Measurements from ENCODE around the gene CACNA1B.

CACNA1B gene

GRCh38 chr9:138024131-138024530 is 146.5 kb downstream of the CACNA1B start:
- Mint-ChIP-seq H3K9me3 (no peaks in the 10 kb centered on the region), H3K4me3 (peak overlapping the region; percentile 14 to 29), H3K27ac (peak overlapping the region in 1 of 2 donors; percentile 76), H3K27me3 (peaks cover 56% of the 10 kb centered on the region), H3K4me1 (peaks cover 8% of the 10 kb centered on the region)
- no peak for ATAC-seq
- no peak for DNase-seq

DNA sequence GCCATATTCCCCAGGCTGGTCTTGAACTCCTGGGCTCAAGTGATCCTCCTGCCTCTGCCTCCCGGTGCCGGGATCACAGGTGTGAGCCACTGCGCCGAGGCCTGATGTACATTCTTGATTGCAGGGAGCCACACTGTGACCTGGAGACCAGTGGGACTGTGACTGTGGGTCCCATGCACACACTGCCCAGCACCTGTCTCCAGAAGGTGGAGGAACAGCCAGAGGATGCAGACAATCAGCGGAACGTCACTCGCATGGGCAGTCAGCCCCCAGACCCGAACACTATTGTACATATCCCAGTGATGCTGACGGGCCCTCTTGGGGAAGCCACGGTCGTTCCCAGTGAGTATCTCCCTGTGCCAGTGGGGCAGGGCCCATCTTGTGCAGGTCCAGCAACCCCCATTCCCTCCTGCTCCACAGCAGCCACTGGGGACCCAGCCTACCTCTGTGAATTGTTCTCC is 147.3 kb downstream of the CACNA1B start:
- ATAC-seq (no peak), DNase-seq (no peak)
- H3K9me3 Mint-ChIP-seq = no peaks in the 10 kb centered on the region
- peaks cover 8% of the 10 kb centered on the region for H3K4me1 Mint-ChIP-seq
- peaks cover 58% of the 10 kb centered on the region for H3K27me3 Mint-ChIP-seq
- H3K4me3 Mint-ChIP-seq = no peak overlapping the region
- H3K27ac Mint-ChIP-seq = no peak overlapping the region

DNA sequence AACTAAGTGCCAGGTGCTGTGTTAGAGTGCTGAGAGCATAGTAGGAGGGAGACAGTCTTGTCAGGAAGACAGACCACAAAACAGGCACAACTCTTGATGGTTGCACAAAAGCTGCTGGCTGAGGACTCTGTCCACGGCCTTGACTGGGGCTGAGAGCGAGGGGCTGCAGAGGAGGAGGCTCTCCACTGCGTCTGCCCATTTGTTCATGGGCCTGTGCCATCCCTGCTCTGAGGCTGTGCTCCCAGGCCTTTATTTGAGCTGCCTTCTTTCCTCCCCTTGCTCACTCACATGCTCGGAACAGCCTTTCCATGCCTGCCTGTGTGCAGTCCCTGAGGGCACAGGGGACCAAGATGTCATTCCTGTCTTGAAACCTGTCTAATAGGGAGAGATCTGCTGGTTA is 147.8 kb downstream of the CACNA1B start:
- DNase-seq (no peak), ATAC-seq (no peak)
- Mint-ChIP-seq H3K9me3 (no peaks in the 10 kb centered on the region), H3K27me3 (peaks cover 64% of the 10 kb centered on the region), H3K4me1 (peaks cover 8% of the 10 kb centered on the region), H3K27ac (no peak overlapping the region), H3K4me3 (no peak overlapping the region)

DNA sequence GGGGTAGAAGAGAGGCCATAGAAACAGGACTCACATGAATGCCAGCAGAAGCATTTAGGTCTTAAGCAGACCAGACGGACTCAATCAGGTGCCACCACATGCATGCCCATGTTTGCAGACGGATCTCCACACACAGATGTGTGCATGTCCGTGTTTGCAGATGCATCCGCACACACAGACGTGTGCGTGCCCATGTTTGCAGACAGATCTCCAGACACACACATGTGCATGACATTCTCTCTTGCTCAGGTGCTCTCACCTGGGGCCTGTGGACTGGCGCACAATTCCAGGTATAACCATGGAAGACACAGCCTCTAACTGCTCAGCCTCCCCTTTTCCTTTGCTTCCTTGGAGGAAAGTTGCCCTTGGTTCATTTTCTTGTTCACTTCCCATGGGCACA is 148.3 kb downstream of the CACNA1B start:
- Mint-ChIP-seq H3K4me1 (peaks cover 8% of the 10 kb centered on the region), H3K4me3 (no peak overlapping the region), H3K27me3 (peaks cover 69% of the 10 kb centered on the region), H3K9me3 (no peaks in the 10 kb centered on the region), H3K27ac (peak overlapping the region in 1 of 2 donors; percentile 3)
- DNase-seq (no peak), ATAC-seq (no peak)

DNA sequence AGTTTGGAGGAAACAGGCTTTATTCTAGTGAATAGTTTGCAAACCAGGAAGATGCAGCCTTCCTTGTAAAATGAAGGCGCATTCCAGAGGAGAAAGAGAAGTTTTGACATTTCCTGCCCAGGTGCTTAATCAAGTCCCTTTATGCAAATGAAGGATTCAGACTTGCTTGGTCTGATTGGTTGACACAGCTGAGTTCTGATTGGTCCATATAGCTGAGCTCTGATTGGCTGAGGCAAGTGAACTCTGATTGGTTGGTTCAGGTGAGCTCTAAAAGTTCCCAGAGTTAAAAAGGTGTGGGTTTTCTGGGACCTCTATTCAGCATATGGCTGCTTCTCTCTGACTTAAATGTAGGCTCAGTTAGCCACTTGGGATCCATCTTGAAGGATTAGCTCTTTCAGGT is 151.0 kb downstream of the CACNA1B start:
- no peak for DNase-seq
- no peaks in the 10 kb centered on the region for H3K4me1 Mint-ChIP-seq
- no peak overlapping the region for H3K27ac Mint-ChIP-seq
- peaks cover 8 to 14% of the 10 kb centered on the region in 2 donors for H3K9me3 Mint-ChIP-seq
- ATAC-seq = no peak
- no peak overlapping the region for H3K4me3 Mint-ChIP-seq
- H3K27me3 Mint-ChIP-seq = peaks cover 71% of the 10 kb centered on the region

DNA sequence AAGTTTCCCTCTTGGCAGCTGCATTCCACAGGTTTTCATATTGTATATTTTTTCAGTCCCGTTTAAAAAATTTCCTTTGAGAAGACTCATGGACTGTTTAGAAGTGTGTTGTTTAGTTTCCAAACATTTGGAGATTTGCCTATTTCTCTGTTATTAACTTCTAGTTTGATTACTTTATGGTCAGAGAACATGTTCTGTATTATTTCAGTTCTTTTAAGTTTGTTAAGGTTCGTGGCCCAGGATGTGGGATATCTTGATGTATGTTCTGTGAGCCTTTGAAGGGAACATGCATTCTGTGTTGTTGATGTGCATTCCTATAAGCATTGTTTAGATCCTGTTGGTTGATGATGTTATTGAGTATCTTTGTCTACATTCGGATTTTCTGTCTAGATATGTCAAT is 153.6 kb downstream of the CACNA1B start:
- Mint-ChIP-seq H3K4me1 (no peaks in the 10 kb centered on the region), H3K9me3 (peaks cover 8 to 19% of the 10 kb centered on the region in 2 donors), H3K27me3 (peaks cover 61% of the 10 kb centered on the region), H3K27ac (no peak overlapping the region), H3K4me3 (no peak overlapping the region)
- DNase-seq = no peak
- no peak for ATAC-seq

GRCh38 chr9:138033950-138034349 is 156.4 kb downstream of the CACNA1B start:
- Mint-ChIP-seq H3K4me3 (no peak overlapping the region), H3K27me3 (peaks cover 67% of the 10 kb centered on the region), H3K9me3 (peaks cover 8 to 19% of the 10 kb centered on the region in 2 donors), H3K27ac (no peak overlapping the region), H3K4me1 (no peaks in the 10 kb centered on the region)
- ATAC-seq (no peak), DNase-seq (no peak)

GRCh38 chr9:138037140-138037539 is 159.6 kb downstream of the CACNA1B start:
- H3K27me3 Mint-ChIP-seq = peaks cover 41% of the 10 kb centered on the region
- H3K4me1 Mint-ChIP-seq = no peaks in the 10 kb centered on the region
- H3K27ac Mint-ChIP-seq = no peak overlapping the region
- DNase-seq (no peak), ATAC-seq (no peak)
- H3K4me3 Mint-ChIP-seq = no peak overlapping the region
- H3K9me3 Mint-ChIP-seq = peaks cover 8 to 19% of the 10 kb centered on the region in 2 donors

GRCh38 chr9:138038244-138038671 is 160.7 kb downstream of the CACNA1B start:
- H3K4me3 Mint-ChIP-seq = no peak overlapping the region
- ATAC-seq (no peak), DNase-seq (no peak)
- H3K9me3 Mint-ChIP-seq = peaks cover under 1 to 8% of the 10 kb centered on the region in 2 donors
- H3K27me3 Mint-ChIP-seq = peaks cover 37% of the 10 kb centered on the region
- no peak overlapping the region for H3K27ac Mint-ChIP-seq
- H3K4me1 Mint-ChIP-seq = no peaks in the 10 kb centered on the region

- Mint-ChIP-seq H3K4me1 (no peaks in the 10 kb centered on the region), H3K27ac (no peak overlapping the region), H3K27me3 (peaks cover 36% of the 10 kb centered on the region), H3K9me3 (no peaks in the 10 kb centered on the region), H3K4me3 (no peak overlapping the region)
- no peak for DNase-seq
- ATAC-seq = no peak
These were observed 163.2 kb downstream of the CACNA1B start for GRCh38 chr9:138040446-138041430.

GRCh38 chr9:138042146-138042545 is 164.6 kb downstream of the CACNA1B start:
- ATAC-seq (no peak), DNase-seq (no peak)
- no peaks in the 10 kb centered on the region for H3K4me1 Mint-ChIP-seq
- no peak overlapping the region for H3K27ac Mint-ChIP-seq
- no peaks in the 10 kb centered on the region for H3K9me3 Mint-ChIP-seq
- peaks cover 27% of the 10 kb centered on the region for H3K27me3 Mint-ChIP-seq
- no peak overlapping the region for H3K4me3 Mint-ChIP-seq

- peak overlapping the region in 1 of 2 donors; percentile 63 for H3K27ac Mint-ChIP-seq
- DNase-seq = no peak
- H3K27me3 Mint-ChIP-seq = peaks cover 23% of the 10 kb centered on the region
- no peaks in the 10 kb centered on the region for H3K9me3 Mint-ChIP-seq
- ATAC-seq = no peak
- H3K4me1 Mint-ChIP-seq = no peaks in the 10 kb centered on the region
- H3K4me3 Mint-ChIP-seq = no peak overlapping the region
These were observed 165.1 kb downstream of the CACNA1B start for GRCh38 chr9:138042640-138043039.

DNA sequence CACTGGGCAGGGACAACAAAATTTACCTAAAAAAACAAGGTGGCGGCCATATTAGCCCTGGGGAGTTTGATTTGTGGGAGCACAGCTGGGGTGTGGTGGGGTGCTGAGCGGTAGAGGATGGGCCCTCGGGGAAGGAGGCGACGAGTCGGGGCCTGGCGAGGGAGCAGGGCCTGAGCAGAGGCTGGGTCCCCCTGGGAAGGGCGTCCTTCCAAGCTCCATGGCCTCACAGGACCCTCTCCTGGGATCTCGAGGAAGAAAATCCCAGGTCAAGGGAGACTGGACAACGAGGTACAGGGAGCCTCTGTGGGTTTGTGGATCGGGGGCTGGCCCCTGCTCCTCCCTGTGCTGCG is 165.5 kb downstream of the CACNA1B start:
- DNase-seq (peak in 1 of 2 donors; percentile 4), ATAC-seq (no peak)
- H3K27ac Mint-ChIP-seq = peak overlapping the region in 1 of 2 donors; percentile 63
- no peaks in the 10 kb centered on the region for H3K4me1 Mint-ChIP-seq
- no peak overlapping the region for H3K4me3 Mint-ChIP-seq
- H3K9me3 Mint-ChIP-seq = no peaks in the 10 kb centered on the region
- H3K27me3 Mint-ChIP-seq = peaks cover 23% of the 10 kb centered on the region

DNA sequence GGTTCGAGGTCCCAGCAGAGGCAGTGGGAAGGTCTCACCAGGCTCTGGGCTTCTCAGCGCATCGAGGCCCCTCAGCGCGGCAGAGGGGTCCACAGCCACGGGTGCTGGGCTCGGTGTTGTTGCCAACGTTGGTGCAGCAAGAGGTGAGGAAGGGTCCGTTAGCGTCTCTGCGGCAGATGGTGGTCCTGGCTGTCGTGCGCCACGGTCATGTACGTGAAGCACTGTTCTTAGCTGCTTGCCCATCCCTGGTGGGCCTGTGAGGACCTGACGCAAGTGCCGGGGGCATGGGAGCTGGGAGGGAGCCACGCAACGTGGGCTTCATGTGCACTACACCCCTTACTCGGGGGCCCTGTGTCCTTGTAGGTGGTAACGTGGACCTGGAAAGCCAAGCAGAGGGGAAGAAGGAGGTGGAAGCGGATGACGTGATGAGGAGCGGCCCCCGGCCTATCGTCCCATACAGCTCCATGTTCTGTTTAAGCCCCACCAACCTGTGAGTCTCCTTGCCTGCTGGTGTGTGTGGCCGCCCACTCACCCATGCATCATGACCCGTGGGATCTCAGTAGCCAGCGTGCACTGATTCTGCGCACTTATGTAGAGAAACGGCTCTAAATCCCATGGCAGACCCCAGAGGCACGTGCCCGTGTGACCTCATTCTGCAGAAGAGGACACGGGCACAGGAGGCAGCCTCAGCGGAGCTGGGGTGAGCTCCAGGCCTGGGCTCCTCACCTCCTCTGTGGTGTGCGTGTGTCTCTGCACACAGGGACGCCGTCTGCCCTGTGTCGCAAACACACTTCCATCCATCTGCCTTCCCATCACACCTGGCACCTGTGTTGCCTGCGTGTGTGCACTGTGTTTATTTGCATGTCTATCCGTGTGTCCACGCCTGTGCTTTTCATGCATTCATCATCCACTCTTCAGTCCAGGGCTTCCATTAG is 166.1 kb downstream of the CACNA1B start:
- Mint-ChIP-seq H3K4me1 (no peaks in the 10 kb centered on the region), H3K27me3 (peaks cover 23% of the 10 kb centered on the region), H3K9me3 (no peaks in the 10 kb centered on the region), H3K27ac (no peak overlapping the region), H3K4me3 (no peak overlapping the region)
- ATAC-seq (no peak), DNase-seq (no peak)

DNA sequence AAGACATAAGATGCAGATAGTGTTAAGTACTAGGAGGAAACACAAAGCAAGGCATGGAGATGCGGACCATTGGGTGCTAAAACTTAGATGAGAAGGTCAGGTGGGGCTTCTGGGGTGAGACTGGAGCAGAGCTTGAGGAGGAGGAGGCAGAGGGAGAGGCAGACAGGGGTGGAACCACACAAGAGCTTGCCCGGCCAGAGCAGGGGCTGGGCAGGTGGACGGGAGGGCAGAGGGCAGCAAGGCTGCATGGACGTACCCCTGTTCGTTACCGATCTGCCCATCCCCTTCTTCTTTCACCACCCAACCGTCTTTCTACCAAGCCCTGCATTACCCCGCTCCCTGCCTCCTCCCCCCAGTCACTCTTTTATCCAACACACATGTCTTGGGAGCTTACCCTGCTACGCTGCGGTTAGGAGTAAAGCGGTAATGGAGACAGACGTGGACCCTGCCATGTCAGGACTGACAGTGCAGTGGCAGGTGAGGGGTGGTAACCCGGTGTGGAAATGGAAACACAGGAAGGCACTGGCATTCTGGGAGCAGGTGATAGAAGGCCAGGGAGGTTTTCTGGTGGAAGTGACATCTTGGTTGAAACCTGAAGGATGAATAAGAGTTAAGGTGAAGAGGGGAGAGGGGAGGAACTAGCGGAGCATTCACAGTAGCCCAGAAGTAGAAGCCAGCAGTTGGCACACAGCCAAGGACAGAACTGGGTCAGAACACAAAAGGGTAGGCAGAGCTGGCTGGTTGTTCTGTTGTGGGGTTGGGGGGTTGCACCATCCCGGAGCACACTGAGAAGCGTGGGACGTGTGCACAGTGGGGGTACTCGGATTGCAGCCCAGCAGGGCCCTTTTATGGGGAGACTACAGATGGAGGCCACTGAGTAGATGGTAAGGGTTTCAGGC is 167.2 kb downstream of the CACNA1B start:
- no peaks in the 10 kb centered on the region for H3K9me3 Mint-ChIP-seq
- DNase-seq (no peak), ATAC-seq (no peak)
- no peak overlapping the region for H3K4me3 Mint-ChIP-seq
- no peak overlapping the region for H3K27ac Mint-ChIP-seq
- H3K4me1 Mint-ChIP-seq = no peaks in the 10 kb centered on the region
- H3K27me3 Mint-ChIP-seq = peaks cover 28% of the 10 kb centered on the region

Data from stimulated activated naive CD8-positive, alpha-beta T cell treated with anti-CD3 and anti-CD28 coated beads, Interleukin-15, amount 100 ng/mL, for 72 hours (primary cell).